GM10248 (cell line): ENCODE results near the gene ATG14.

Source experiments
- CTCF ChIA-PET: fragments of 300-600 bp; sonication (Branson Sonifier 250); formaldehyde crosslinking; extraction: SDS; loops from one replicate; lab custom pipeline; 2021; ENCODE audit warnings: antibody characterized with exemption; lab: Yijun Ruan, JAX
- POLR2A ChIA-PET: fragments of 350-650 bp; sonication (Branson Sonifier 250); formaldehyde crosslinking; extraction: SDS; loops from one replicate; lab custom pipeline; 2020; ENCODE audit warnings: antibody characterized with exemption; lab: Yijun Ruan, JAX
- DNase-seq: peaks from one replicate; pipeline ENCODE4 v3.0.0; 2012; ENCODE audit errors: extremely low spot score
- CTCF ChIP-seq: IDR thresholded peaks from 2 replicates; pipeline ENCODE4 v1.5.1; 2012; ENCODE audit warnings: mild to moderate bottlenecking, low read depth; ENCODE audit errors: extremely low read depth, missing control alignments, control extremely low read depth

The ATG14 gene

GRCh38 chr14:55446833-55447232, 35.2 kb upstream of the ATG14 start:
- CTCF ChIA-PET: interaction anchor here (0.6 to 8.1 kb wide), 52 partner anchors 8 to 1040 kb away, joined by 3 to 76 read pairs (median 4); no protein-coding TSS in a partner anchor
- DNase-seq: no peak
- POLR2A ChIA-PET: no interaction called here
- no peak for TF ChIP-seq CTCF

GRCh38 chr14:55446127-55446736, 34.6 kb upstream of the ATG14 start:
- DNase-seq: peak; percentile 61
- ChIA-PET CTCF (interaction anchor here (0.6 to 8.1 kb wide), 54 partner anchors 8 to 1041 kb away, joined by 3 to 76 read pairs (median 4); no protein-coding TSS in a partner anchor), POLR2A (no interaction called here)
- peak; percentile 76 for TF ChIP-seq CTCF

GRCh38 chr14:55441286-55441685, 29.7 kb upstream of the ATG14 start:
- no peak for TF ChIP-seq CTCF
- CTCF ChIA-PET: interaction anchor here (0.6 to 1.6 kb wide), 4 partner anchors 11 to 1046 kb away, joined by 3 to 4 read pairs (median 3); no protein-coding TSS in a partner anchor
- no peak for DNase-seq
- POLR2A ChIA-PET: no interaction called here

GRCh38 chr14:55440385-55440784, 28.8 kb upstream of the ATG14 start, which contains the start of gene TBPL2:
TBPL2 (minus strand) TSS chr14:55440616; CDS start chr14:55440449, 167 bp downstream.
- POLR2A ChIA-PET: no interaction called here
- no peak for DNase-seq
- CTCF ChIA-PET: interaction anchor here (1.0 to 1.6 kb wide), 4 partner anchors 8 to 1034 kb away, joined by 3 to 4 read pairs (median 3); no protein-coding TSS in a partner anchor
- no peak for TF ChIP-seq CTCF

GRCh38 chr14:55438066-55438683, 26.5 kb upstream of the ATG14 start:
- no peak for DNase-seq
- peak; percentile 47 for TF ChIP-seq CTCF
- ChIA-PET POLR2A (no interaction called here), CTCF (interaction anchor here (0.9 to 8.4 kb wide), 17 partner anchors 8 to 1052 kb away, joined by 3 to 72 read pairs (median 3); no protein-coding TSS in a partner anchor)

DNA sequence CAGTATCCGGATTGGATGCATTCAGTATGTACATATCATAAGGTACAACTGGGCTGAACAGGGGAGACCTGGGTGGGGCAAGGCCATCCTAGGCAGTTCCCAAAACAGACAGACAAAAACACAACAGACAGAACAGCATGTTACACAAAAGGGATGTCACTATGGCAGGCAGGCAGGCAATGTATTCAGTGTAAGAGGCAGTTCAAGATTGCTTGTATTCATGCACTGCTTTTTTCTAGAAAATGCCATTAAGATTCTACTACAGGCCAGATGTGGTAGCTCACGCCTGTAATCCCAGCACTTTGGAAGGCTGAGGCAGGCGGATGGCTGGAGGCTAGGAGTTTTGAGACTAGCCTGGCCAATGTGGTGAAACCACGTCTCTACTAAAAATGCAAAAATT, 25.3 kb upstream of the ATG14 start:
- ChIA-PET CTCF (interaction anchor here (0.8 to 8.4 kb wide), 8 partner anchors 9 to 1038 kb away, joined by 3 to 72 read pairs (median 3); no protein-coding TSS in a partner anchor), POLR2A (no interaction called here)
- DNase-seq: no peak
- TF ChIP-seq CTCF: no peak
